Sigmoid colon (tissue), 4 donors: ENCODE data around the gene TWSG1.

Experiments
- CTCF ChIP-seq, 4 experiments: fragments of 450-650 bp in 3 of 4; fragments of 200-600 bp in 1 of 4; IDR thresholded peaks; one replicate each; pipeline ENCODE4 v1.5.1; 2016 to 2019; ENCODE audit warnings: antibody characterized with exemption in 4 of 4, mild to moderate bottlenecking in 3 of 4, moderate library complexity in 2 of 4
- POLR2A ChIP-seq, 2 donors: fragments of 450-650 bp; IDR thresholded peaks; one replicate each; pipeline ENCODE4 v1.6.1; 2016; ENCODE audit warnings: antibody characterized with exemption in 2 of 2, mild to moderate bottlenecking in 2 of 2, moderate library complexity in 2 of 2
- POLR2AphosphoS5 ChIP-seq, 4 donors: sonication (generic); formaldehyde crosslinking; IDR thresholded peaks; one replicate each; pipeline ENCODE4 v1.6.1; 2017; ENCODE audit warnings: antibody characterized with exemption in 4 of 4

- TF ChIP-seq CTCF (IDR thresholded peaks at IDR 0.05) (no peak), POLR2A (IDR thresholded peaks at IDR 0.05) (no peak), POLR2AphosphoS5 (IDR thresholded peaks at IDR 0.05) (no peak)
Measured at GRCh38 chr18:9321017-9321452, 13.5 kb upstream of the TWSG1 start.
